GM21360 (cell line): ENCODE data around the gene IGSF11.
"Not testable (repeated sequence)": the region's sequence is repeated elsewhere in the genome, so short reads cannot be mapped to it uniquely, and the experiment has no call there.

Experiments used
- ATAC-seq: cut with Tn5 transposase; IDR thresholded peaks from one replicate; pipeline ENCODE4 v1.9.1; 2021; ENCODE audit warnings: mild to moderate bottlenecking, moderate library complexity; ENCODE audit not compliant: unreplicated experiment

IGSF11 gene

GRCh38 chr3:118890206-118890605 is 144.4 kb downstream of the IGSF11 start:
- no peak for ATAC-seq

GRCh38 chr3:118889691-118890090 is 145.0 kb downstream of the IGSF11 start:
- no peak for ATAC-seq

DNA sequence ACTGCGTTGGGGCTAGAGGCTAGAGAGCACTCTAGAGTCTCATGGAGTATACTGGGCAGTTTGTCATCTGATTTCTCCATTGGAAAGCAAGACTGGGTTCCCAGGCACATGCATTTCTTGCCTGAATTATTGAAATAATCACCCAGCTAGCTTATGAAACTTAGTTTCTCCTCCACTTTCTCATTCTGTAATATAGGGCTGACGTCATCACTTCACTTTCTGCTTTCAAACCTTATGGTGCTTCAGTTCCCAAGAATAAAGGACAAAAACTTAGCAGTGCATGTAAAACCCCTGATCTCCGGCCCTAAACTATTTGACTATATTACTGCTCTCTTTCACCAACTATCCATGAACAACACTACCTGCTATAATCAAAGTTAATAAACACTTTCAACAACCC is 147.9 kb downstream of the IGSF11 start:
- ATAC-seq = no peak

GRCh38 chr3:118884748-118885206 is 149.9 kb downstream of the IGSF11 start:
- ATAC-seq = peak; percentile 73

GRCh38 chr3:118882353-118882947 is 152.2 kb downstream of the IGSF11 start:
- peak; percentile 55 for ATAC-seq

GRCh38 chr3:118868051-118868450 is 166.6 kb downstream of the IGSF11 start:
- ATAC-seq = no peak

- peak; percentile 70 for ATAC-seq
These were observed 170.8 kb downstream of the IGSF11 start for GRCh38 chr3:118863731-118864322.

DNA sequence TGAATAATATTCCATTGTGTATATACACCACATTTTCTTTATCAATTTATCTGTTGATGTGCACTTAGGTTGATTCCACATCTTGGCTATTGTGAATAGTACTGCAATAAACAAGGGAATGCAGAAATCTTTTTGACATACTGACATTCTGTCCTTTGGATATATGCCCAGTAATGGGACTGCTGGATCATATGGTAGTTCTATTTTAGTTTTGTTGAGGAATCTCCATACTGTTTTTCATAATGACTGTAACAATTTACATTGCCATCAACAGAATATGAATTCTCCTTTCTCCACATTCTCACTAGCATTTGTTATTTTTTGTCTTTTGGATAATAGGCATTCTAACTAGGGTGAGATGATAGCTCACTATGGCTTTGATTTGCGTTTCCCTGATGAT is 174.7 kb downstream of the IGSF11 start:
- ATAC-seq = no peak

GRCh38 chr3:118851466-118852193 is 183.0 kb downstream of the IGSF11 start:
- ATAC-seq = not testable (repeated sequence)

- ATAC-seq = no peak
These were observed 184.0 kb downstream of the IGSF11 start for GRCh38 chr3:118850687-118851086.
